ENCODE measurements around the gene UNC5B.

The UNC5B gene

GRCh38 chr10:71265201-71265575 is 52.8 kb downstream of the UNC5B start:
- H3K4me3 ChIP-seq (ENCODE audit: control insufficient read depth, low read depth, low read length), result no peak overlapping the region
- no peak for DNase-seq (ENCODE audit: low read depth)
- no peak for TF ChIP-seq CTCF (IDR thresholded peaks at IDR 0.05; ENCODE audit: control insufficient read depth, insufficient read depth, low read depth, low read length, missing control alignments)

- DNase-seq (ENCODE audit: low read depth), result no peak
- TF ChIP-seq CTCF (IDR thresholded peaks at IDR 0.05; ENCODE audit: control insufficient read depth, insufficient read depth, low read depth, low read length, missing control alignments), result no peak
- no peak overlapping the region for H3K4me3 ChIP-seq (ENCODE audit: control insufficient read depth, low read depth, low read length)
Observed at GRCh38 chr10:71265618-71266146, 53.3 kb downstream of the UNC5B start.

DNA sequence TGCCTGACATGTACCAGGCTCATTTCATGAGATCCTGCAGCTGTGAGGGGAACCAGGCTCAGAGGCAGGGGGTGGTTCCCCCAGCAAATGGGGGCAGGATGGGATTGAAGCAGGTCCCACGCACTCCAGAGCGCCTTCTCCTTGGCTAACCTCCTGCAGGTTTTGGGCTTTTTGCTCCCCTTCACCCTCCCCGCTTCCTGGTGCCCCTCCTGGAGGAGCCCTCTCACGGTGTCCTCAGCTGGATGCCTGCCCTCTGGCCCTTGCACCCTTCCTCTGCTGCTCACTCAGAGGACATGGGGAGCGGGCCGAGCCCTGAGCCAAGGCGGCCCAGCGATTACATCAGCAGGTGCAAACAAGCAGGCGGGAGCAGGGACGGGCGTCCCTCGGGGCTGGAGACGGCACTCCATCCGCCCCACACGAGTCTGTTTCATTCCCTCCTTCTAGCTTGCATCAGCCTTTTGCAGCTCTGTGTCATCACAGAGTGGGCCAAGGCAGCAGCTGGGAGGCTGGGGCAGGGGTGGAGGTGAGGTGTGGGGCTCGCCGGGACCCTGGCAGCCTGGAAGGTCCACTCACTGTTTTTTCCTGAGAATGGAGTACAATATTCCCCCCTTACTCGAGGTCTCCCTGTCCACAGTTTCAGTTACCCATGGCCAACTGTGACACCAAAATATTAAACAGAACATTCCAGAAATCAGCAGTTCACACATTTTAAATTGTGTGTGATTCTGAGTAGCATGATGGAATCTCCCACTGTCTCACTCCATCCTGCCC is 54.0 kb downstream of the UNC5B start:
- peak; percentile 79 for DNase-seq (ENCODE audit: low read depth)
- H3K4me3 ChIP-seq (ENCODE audit: control insufficient read depth, low read depth, low read length), result no peak overlapping the region
- TF ChIP-seq CTCF (IDR thresholded peaks at IDR 0.05; ENCODE audit: control insufficient read depth, insufficient read depth, low read depth, low read length, missing control alignments), result no peak

GRCh38 chr10:71266918-71267442 is 54.6 kb downstream of the UNC5B start:
- TF ChIP-seq CTCF (IDR thresholded peaks at IDR 0.05; ENCODE audit: control insufficient read depth, insufficient read depth, low read depth, low read length, missing control alignments), result no peak

DNA sequence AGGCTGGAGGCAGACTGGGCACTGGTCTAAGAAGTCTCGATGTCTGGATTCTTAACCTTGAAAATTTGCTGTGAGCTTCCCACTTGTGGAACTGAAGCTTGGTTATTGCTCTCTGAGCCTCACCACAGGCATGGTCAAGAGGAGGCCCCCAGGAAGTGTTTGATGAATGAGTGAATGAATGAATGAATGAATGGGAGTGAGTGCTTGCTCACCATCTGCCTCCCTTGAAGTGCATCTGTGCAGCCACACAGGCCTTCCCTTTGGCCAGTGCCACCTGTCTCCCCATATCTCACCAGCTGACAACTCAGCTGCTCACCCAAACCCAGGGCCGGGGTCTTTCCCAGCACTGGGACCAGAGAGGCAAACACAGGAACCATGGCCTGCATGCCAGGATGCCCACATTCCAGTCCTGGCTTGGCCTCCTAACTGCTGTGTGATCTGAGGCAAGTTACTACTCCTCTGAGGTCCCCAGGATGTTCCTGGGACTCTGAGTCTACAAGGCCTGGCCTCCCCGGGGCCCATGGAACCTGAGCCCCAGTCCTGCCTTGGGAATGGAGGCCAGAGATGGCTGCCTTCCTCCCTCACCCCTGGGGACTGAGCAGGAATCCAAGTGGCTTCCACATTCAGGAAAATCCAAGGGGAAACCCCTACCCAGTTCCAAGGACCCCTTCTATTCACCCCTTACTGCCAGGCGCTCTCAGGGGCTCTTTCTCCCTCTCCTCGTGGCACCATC is 55.3 kb downstream of the UNC5B start:
- DNase-seq (ENCODE audit: low read depth), result no peak
- no peak for TF ChIP-seq CTCF (IDR thresholded peaks at IDR 0.05; ENCODE audit: control insufficient read depth, insufficient read depth, low read depth, low read length, missing control alignments)
- no peak overlapping the region for H3K4me3 ChIP-seq (ENCODE audit: control insufficient read depth, low read depth, low read length)

More at GRCh38 chr10:71266918-71267442, 54.6 kb downstream of the UNC5B start:
- H3K4me3 ChIP-seq (ENCODE audit: control insufficient read depth, low read depth, low read length), result no peak overlapping the region
- DNase-seq (ENCODE audit: low read depth), result no peak

- no peak for DNase-seq (ENCODE audit: low read depth)
- peak; percentile 84 for TF ChIP-seq CTCF (IDR thresholded peaks at IDR 0.05; ENCODE audit: control insufficient read depth, insufficient read depth, low read depth, low read length, missing control alignments)
- no peak overlapping the region for H3K4me3 ChIP-seq (ENCODE audit: control insufficient read depth, low read depth, low read length)
Observed at GRCh38 chr10:71268247-71268691, 55.9 kb downstream of the UNC5B start.
